Lower leg skin (tissue), 4 donors: Measurements from ENCODE around the gene DDR1. TPM values are rescaled to one million over a fixed set of nuclear protein-coding genes. Genes with fewer than 3 reads are reported as not detected.
"Not testable (repeated sequence)": the region's sequence is repeated elsewhere in the genome, so short reads cannot be mapped to it uniquely, and the experiment has no call there.

Experiments used
- DNase-seq, 2 donors: peaks; one replicate each; pipeline ENCODE4 v3.0.0-alpha.2; 2019; ENCODE audit warnings: low spot score in 2 of 2
- H3K4me3 ChIP-seq: fragments of 200-600 bp; sonication (generic); 2 replicates; pipeline ENCODE4 v1.5.1; 2017; ENCODE audit warnings: mild to moderate bottlenecking, low read depth; ENCODE audit not compliant: poor library complexity, severe bottlenecking
- CTCF ChIP-seq, 3 donors: fragments of 450-650 bp; IDR thresholded peaks; one replicate each; pipeline ENCODE4 v1.5.1; 2016; ENCODE audit warnings: antibody characterized with exemption in 3 of 3, mild to moderate bottlenecking in 3 of 3, moderate library complexity in 2 of 3
- POLR2A ChIP-seq, 2 donors: fragments of 450-650 bp; IDR thresholded peaks; one replicate each; pipeline ENCODE4 v1.6.1; 2016 to 2017; ENCODE audit warnings: antibody characterized with exemption in 2 of 2, mild to moderate bottlenecking in 1 of 2, moderate library complexity in 1 of 2
- WGBS, 2 donors: methylation state at CpG; one replicate each; pipeline ENCODE4 v1.1.5; 2018; 5-methylcytosine and 5-hydroxymethylcytosine counted together
- intact Hi-C: fragments of 100-400 bp; cut with DNase I; formaldehyde crosslinking; loops from one replicate; pipeline ENCODE4 v1.15.0; 2023; ENCODE audit warnings: low total_unique reads
- total RNA-seq, 4 donors: library from RNA; depleted of rRNA; stranded (reverse); fragments of >200 nt; gene quantifications; one replicate each; pipeline ENCODE4 v1.1.0, GENCODE V29; 2016

The DDR1 gene
- total RNA-seq, 4 donors from 2014 or later = 140 to 221 (median 194) TPM

- H3K4me3 ChIP-seq = no peak overlapping the region
- intact Hi-C loops = no loop called here
- DNase-seq = peak in 1 of 2 donors; percentile 53
- WGBS, 2 donors = 32 to 38% methylated on average over 11 of the region's 11 CpGs
- TF ChIP-seq POLR2A (IDR thresholded peaks at IDR 0.05) (no peak), CTCF (IDR thresholded peaks at IDR 0.05) (no peak)
Observed at GRCh38 chr6:30847421-30847970, 36.8 kb upstream of the DDR1 start.

- TF ChIP-seq POLR2A (IDR thresholded peaks at IDR 0.05) = no peak
- TF ChIP-seq CTCF (IDR thresholded peaks at IDR 0.05) = no peak
- peak; percentile 58 to 76 for DNase-seq
- H3K4me3 ChIP-seq = no peak overlapping the region
- intact Hi-C loops = no loop called here
- 44 to 53% methylated on average over 9 of the region's 9 CpGs for WGBS, 2 donors
Observed at GRCh38 chr6:30847971-30848436, 36.3 kb upstream of the DDR1 start.

GRCh38 chr6:30849903-30850651 lies 34.2 kb upstream of the DDR1 start:
- no peak overlapping the region for H3K4me3 ChIP-seq
- DNase-seq = peak in 1 of 2 donors; percentile 2
- 75 to 76% methylated on average over 6 of the region's 6 CpGs for WGBS, 2 donors
- intact Hi-C loops = no loop called here
- no peak for TF ChIP-seq CTCF (IDR thresholded peaks at IDR 0.05)
- no peak for TF ChIP-seq POLR2A (IDR thresholded peaks at IDR 0.05)

GRCh38 chr6:30852459-30852858 lies 31.9 kb upstream of the DDR1 start:
- WGBS, 2 donors = 92 to 96% methylated on average over 2 of the region's 2 CpGs
- intact Hi-C loops = not testable (repeated sequence)

GRCh38 chr6:30854285-30855040 lies 29.9 kb upstream of the DDR1 start:
- no peak overlapping the region for H3K4me3 ChIP-seq
- TF ChIP-seq POLR2A (IDR thresholded peaks at IDR 0.05) = no peak
- TF ChIP-seq CTCF (IDR thresholded peaks at IDR 0.05) = no peak
- no peak for DNase-seq
- 95% methylated on average over 5 of the region's 5 CpGs for WGBS, 2 donors
- intact Hi-C loops = no loop called here

More at GRCh38 chr6:30852459-30852858, 31.9 kb upstream of the DDR1 start:
- not testable (repeated sequence) for H3K4me3 ChIP-seq, DNase-seq
